ENCODE results near the gene PDE6C. TPM values are rescaled to one million over a fixed set of nuclear protein-coding genes. Genes with fewer than 3 reads are reported as not detected.

Gene PDE6C
- total and polyA plus RNA-seq, 2 of the 8 experiments (the other 6 are each of a cell fraction or from before 2014, with no cell fraction given) = not detected

GRCh38 chr10:93620925-93621324 lies 8.6 kb downstream of the PDE6C start (continued):
- TF ChIP-seq ZNF274 (IDR thresholded peaks at IDR 0.05; ENCODE audit: borderline replicate concordance, extremely low read depth, low read length) (no peak), CBX5 (IDR thresholded peaks at IDR 0.05; ENCODE audit: low read depth, low read length) (no peak), ATF3 (IDR thresholded peaks at IDR 0.05; ENCODE audit: insufficient read depth, low read depth, low read length) (no peak), KDM4A (IDR thresholded peaks at IDR 0.05; ENCODE audit: low read depth, low read length, severe bottlenecking) (no peak), SRF (IDR thresholded peaks at IDR 0.05; ENCODE audit: low read depth, low read length) (no peak), PHF8 (conservative IDR thresholded peaks at IDR 0.05; ENCODE audit: low read depth, low read length) (no peak)

All from H1 (cell line).